ENCODE measurements around the gene TRIM45. TPM values are rescaled to one million over a fixed set of nuclear protein-coding genes. Genes with fewer than 3 reads are reported as not detected.

TRIM45 gene
- total and polyA plus RNA-seq, 2 of the 13 experiments (the other 11 are each of a cell fraction or from before 2014, with no cell fraction given) = 1.9 to 2.3 TPM

- TF ChIP-seq SYNCRIP (IDR thresholded peaks at IDR 0.05; ENCODE audit: insufficient read depth, low read depth, low read length) (no peak), ZNF468 (CRISPR knock-in tag; IDR thresholded peaks at IDR 0.05) (no peak), ZNF335 (CRISPR knock-in tag; IDR thresholded peaks at IDR 0.05) (no peak), ZNF546 (CRISPR knock-in tag; conservative IDR thresholded peaks at IDR 0.05) (no peak), PBX2 (CRISPR knock-in tag; IDR thresholded peaks at IDR 0.05) (peak; percentile 88), DR1 (CRISPR knock-in tag; IDR thresholded peaks at IDR 0.05) (peak; percentile 27; the same call in 1 of the 2 replicates), ASH2L (IDR thresholded peaks at IDR 0.05; ENCODE audit: insufficient read length, low read depth, low read length) (peak; percentile 51), MAZ (IDR thresholded peaks at IDR 0.05; ENCODE audit: borderline replicate concordance, low read depth, low read length) (no peak; the same call in 1 of the 2 replicates), MAZ (CRISPR knock-in tag; IDR thresholded peaks at IDR 0.05; ENCODE audit: low read depth) (peak; percentile 54; the same call in 1 of the 2 replicates), CC2D1A (CRISPR knock-in tag; IDR thresholded peaks at IDR 0.05) (0 out of 2 replicates have a peak, but pooled peaks have one; percentile 45), ZNF143 (CRISPR knock-in tag; IDR thresholded peaks at IDR 0.05) (0 out of 2 replicates have a peak, but pooled peaks have one; percentile 38), TBX2 (CRISPR knock-in tag; IDR thresholded peaks at IDR 0.05; ENCODE audit: borderline replicate concordance) (peak; percentile 60; the same call in 1 of the 2 replicates), ARHGAP35 (CRISPR knock-in tag; IDR thresholded peaks at IDR 0.05; ENCODE audit: borderline replicate concordance) (0 out of 2 replicates have a peak, but pooled peaks have one; percentile 21), POLR2G (IDR thresholded peaks at IDR 0.05; ENCODE audit: low read depth, low read length) (peak; percentile 52), HNF4G (IDR thresholded peaks at IDR 0.05; ENCODE audit: borderline replicate concordance, low read depth, low read length) (no peak), HNF4G (CRISPR knock-in tag; IDR thresholded peaks at IDR 0.05; ENCODE audit: borderline replicate concordance, low read depth) (no peak), ZNF777 (CRISPR knock-in tag; IDR thresholded peaks at IDR 0.05) (peak; percentile 78; the same call in 1 of the 2 replicates), GATAD2A (CRISPR knock-in tag; IDR thresholded peaks at IDR 0.05) (peak; percentile 36; the same call in 1 of the 2 replicates), ZNF350 (CRISPR knock-in tag; IDR thresholded peaks at IDR 0.05; ENCODE audit: borderline replicate concordance, low read depth) (peak; percentile 74), MEIS2 (CRISPR knock-in tag; IDR thresholded peaks at IDR 0.05) (0 out of 2 replicates have a peak, but pooled peaks have one; percentile 31)
- TF ChIP-seq, protein P1, sequence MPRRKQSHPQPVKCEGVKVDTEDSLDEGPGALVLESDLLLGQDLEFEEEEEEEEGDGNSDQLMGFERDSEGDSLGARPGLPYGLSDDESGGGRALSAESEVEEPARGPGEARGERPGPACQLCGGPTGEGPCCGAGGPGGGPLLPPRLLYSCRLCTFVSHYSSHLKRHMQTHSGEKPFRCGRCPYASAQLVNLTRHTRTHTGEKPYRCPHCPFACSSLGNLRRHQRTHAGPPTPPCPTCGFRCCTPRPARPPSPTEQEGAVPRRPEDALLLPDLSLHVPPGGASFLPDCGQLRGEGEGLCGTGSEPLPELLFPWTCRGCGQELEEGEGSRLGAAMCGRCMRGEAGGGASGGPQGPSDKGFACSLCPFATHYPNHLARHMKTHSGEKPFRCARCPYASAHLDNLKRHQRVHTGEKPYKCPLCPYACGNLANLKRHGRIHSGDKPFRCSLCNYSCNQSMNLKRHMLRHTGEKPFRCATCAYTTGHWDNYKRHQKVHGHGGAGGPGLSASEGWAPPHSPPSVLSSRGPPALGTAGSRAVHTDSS (CRISPR knock-in tag; conservative IDR thresholded peaks at IDR 0.05) = no peak
- TF ChIP-seq, protein P2, sequence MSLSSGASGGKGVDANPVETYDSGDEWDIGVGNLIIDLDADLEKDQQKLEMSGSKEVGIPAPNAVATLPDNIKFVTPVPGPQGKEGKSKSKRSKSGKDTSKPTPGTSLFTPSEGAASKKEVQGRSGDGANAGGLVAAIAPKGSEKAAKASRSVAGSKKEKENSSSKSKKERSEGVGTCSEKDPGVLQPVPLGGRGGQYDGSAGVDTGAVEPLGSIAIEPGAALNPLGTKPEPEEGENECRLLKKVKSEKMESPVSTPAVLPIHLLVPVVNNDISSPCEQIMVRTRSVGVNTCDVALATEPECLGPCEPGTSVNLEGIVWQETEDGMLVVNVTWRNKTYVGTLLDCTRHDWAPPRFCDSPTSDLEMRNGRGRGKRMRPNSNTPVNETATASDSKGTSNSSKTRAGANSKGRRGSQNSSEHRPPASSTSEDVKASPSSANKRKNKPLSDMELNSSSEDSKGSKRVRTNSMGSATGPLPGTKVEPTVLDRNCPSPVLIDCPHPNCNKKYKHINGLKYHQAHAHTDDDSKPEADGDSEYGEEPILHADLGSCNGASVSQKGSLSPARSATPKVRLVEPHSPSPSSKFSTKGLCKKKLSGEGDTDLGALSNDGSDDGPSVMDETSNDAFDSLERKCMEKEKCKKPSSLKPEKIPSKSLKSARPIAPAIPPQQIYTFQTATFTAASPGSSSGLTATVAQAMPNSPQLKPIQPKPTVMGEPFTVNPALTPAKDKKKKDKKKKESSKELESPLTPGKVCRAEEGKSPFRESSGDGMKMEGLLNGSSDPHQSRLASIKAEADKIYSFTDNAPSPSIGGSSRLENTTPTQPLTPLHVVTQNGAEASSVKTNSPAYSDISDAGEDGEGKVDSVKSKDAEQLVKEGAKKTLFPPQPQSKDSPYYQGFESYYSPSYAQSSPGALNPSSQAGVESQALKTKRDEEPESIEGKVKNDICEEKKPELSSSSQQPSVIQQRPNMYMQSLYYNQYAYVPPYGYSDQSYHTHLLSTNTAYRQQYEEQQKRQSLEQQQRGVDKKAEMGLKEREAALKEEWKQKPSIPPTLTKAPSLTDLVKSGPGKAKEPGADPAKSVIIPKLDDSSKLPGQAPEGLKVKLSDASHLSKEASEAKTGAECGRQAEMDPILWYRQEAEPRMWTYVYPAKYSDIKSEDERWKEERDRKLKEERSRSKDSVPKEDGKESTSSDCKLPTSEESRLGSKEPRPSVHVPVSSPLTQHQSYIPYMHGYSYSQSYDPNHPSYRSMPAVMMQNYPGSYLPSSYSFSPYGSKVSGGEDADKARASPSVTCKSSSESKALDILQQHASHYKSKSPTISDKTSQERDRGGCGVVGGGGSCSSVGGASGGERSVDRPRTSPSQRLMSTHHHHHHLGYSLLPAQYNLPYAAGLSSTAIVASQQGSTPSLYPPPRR (CRISPR knock-in tag; IDR thresholded peaks at IDR 0.05; ENCODE audit: borderline replicate concordance) = 0 out of 2 replicates have a peak, but pooled peaks have one; percentile 23
These were observed at the start of gene TRIM45 (continued) for GRCh38 chr1:117121589-117122329.

All from HepG2 (cell line).